GM19395 (cell line): ENCODE results near the gene WDR91.

Experiments
- ATAC-seq: cut with Tn5 transposase; IDR thresholded peaks from one replicate; pipeline ENCODE4 v1.9.1; 2021; ENCODE audit warnings: mild to moderate bottlenecking, moderate library complexity; ENCODE audit not compliant: unreplicated experiment

Gene WDR91

DNA sequence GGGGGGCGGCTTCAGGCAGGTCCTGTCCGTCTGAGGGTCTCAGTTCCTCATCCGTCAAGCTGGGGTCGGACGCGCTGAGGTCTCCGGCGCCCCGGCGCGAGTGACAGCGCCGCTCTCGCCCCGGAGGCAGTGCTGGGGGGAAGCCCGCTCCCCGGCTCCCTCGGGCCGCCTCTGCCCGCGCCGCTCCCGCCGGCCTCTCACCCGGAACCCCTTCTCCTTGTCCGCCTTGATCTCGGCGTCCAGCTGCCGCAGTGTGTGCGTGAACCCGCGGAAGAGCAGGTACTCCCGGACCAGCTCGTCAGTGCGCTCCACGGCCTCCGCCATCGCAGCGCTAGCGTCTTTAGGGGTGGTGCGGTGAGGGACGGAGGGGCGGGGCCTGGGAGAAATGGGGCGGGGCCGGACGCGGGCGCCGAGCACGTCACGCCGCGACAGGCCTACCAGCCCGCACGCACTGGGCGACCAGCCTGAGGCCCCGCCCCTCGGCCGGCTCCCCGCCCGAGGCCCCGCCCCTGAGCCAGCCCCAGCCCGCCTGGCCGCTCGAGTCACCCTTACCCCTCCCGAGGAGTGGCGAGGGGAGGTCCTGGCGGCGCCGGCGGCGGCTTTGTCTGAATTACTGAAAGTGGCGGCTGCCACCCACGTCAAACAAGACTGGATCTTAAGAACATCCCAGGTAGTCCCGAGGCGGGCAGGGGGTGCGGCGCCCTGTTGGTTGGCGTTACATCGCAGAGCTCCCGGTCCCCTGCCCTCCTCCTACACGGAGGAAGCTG is at the start of gene WDR91:
Gene WDR91, minus strand, starts transcription at position 348 of the 767 bp plus-strand sequence. Its CDS starts 24 bp downstream, at position 324.
- ATAC-seq = peak; percentile 78

DNA sequence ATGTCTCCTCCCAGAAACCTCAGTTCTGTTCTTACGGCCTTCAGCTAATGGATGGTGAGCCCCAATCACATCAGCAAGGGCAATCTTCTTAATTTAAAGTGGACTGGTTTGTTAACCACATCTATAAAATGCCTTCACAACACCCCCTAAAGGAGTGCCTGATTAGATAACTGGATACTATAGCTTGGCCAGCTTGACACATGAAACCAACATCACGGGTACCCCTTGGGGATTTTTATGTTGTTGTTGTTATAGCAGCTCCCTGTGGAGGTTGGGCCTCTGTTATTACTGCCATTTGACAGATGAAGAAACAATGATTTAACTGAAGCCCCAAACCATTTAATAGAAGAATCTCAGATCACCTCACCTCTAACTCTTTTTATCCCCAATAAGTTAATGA is 49.1 kb upstream of the WDR91 start:
- no peak for ATAC-seq

DNA sequence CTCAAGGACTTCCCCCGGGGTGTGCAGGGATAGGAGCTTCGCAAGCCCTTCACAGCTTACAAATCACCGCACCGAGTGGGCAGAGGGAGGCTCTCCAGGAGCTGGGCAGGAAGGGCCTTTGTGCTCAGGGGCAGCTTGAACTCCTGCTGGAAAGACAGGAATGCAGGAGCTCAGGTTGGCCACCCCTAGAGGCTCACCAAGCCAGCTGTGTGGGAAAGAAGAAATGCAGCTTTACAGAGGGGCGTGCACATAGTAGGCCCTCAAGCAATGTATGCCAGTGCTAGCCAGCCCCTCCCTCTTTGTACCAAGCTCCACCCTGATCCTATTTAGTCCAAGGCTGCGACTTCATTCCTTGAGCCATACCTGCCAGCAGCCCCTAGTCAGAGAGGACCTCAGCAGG is 48.4 kb upstream of the WDR91 start:
- ATAC-seq = no peak

DNA sequence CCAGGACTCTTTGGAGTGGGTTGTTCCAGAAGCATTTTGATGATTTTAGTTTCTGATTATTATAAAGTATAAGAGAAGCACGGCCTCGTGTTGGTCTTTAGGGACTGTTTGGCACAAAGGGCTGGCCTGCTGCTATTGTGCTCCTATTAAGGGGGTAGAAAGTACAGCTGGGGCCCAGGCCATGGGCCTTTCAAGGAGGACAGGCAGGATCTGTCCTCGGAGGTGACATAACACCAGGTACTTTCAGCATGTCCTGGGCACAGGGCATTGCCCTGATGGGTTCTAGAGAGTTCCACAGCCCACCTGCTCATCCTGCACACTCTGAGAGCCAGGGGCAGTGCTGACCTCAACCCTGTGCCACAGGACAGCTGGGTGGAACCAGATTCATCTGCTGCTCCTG is 47.3 kb upstream of the WDR91 start:
- ATAC-seq = no peak

DNA sequence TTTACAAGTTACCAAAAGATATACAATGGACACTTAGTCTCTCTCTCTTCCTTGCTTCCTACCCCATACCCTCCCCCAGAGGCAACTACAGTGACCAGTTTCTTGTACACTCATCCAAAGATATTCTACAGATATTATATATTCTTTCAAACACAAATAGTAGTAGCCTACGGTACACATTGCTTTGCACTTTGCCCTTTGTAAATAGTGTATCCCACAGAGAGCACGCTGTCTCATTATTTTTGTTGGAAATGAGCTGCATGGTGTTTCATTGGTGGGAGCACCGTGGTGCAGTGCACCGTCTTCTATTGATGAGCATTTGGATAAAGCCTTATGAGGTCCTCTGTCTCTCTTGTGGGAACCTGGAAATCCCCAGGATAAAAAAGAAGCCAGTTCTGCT is 46.5 kb upstream of the WDR91 start:
- ATAC-seq = no peak

DNA sequence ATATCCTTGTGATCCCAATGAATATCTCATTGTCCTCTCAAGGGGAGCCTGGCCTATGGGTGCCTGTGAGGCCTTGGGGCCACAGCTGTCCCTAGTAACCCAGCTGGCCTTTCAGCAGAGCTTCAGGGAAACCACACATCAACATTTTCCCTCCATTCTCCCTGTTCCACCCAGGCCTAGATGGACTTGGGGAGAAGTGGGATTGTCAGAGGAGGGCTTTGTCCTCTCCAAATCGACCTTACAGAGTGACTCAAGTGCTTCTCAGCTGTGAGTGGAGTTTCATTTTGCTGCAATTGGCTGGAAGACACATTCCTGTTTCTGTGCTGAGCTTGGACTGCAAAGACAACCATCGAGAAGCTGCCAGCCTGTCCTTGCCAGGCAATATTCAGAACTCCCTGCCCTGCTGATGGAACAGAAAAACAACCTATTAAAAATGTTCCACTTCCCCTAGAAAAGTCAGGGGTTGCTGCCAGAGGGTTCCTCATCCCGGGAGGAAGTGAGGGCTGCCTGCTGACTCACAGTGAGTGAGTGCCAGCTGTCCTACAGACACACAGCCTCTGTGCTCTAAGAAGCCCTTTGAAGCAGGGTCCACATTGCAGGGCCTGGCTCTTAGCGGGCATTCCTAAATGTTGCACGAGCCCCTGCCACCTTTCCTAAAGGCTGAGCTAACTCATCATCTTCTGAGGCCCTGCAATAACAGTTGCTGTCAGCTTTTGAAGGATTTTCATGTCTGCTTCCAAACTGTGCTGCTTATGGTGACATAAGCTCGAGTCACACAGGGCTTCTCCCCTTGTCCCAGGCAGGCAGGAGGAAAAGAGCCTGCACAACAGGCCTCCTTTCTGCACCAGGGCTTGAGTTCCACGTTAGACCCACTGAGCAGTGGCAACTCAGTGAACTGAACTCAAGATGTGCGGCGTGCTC is 42.8 kb upstream of the WDR91 start:
- ATAC-seq = no peak

DNA sequence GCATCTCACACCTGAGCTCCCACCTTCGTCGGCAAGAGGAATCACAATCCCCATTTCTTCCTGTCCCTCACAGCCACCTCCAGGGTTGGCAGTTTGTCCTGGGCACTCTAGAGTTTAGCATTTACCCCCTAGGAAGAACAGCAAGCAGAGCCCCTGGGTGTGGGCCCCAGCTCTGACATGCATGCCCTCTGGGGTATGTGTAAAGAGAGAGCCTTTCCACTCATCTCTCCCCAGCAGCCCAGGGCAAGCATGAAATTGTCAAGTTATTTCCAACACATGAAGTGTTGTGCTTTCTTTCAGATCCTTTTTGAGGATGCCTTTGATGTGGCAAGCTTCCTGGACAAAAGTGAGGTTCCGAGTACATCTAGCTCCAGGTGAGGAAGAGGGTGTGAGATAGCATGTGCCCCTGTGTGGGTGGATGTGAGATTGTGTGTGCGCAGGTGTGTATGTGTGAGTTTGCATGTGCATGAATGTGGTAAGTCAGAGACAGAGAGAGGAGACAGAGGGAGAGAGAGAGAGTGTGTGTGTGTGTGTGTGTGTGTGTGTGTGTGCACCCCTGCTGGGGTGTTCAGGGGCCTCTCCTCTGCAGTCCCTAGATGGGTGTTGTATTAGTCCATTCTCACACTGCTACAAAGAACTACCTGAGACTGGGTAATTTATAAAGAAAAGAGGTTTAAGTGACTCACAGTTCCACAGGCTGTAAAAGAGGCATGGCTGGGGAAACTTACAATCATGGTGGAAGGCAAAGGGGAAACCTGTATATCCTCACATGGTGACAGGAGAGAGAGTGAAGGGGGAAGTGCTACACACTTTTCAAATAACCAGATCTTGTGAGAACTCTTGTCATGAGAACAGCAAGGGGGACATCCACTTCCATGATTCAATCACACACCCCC is 40.4 kb upstream of the WDR91 start:
- ATAC-seq = no peak

DNA sequence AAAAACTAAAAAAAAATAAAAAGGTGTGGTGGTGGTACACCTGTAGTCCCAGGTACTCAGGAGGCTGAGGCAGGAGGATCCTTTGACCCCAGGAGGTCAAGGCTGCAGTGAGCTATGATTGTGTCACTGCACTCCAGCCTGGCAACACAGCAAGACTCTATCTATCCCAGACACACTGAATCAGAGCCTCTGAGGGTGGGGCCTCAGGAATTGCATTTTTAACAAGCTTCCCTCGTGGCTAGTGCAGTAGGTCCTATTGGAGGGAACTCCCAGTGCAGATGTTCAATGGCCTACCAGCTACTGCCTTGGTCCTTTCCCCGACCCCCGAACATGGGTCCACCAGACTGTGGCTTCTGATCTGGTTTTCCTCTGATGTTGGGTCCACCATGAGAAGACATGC is 37.2 kb upstream of the WDR91 start:
- ATAC-seq = no peak

DNA sequence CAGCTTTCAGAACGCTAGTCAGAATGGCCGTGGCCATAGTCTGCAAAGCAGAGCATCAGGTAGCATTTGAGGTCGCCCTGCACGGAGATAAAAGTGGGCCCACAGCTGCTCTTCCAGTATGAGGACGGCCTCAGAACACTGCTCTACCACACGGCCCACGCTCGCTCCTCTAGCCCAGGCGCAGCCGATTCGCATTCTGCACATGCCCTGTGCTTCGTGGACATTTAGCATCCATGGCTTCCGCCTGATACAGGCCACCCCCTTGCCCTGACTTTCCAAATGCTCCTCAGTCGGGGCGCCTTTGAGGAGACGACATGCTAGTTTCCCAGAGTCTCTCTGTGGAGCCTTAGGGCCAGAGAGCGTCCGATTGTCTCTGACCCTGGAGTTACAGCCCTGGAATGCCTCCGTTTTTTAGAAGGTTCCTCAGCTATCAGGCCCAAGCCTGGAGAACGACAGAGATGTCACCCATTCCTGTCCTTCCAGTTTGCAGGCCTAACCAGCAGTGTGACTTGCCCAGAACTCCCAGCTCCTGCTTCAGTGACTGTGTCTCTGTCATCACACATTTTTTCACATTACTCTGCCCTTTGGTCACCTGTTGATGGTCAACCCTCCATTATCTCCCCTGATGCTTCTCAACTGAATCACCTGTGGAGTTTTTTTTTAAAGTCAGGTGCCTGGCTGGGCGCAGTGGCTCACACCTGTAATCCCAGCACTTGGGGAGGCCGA is 36.6 kb upstream of the WDR91 start:
- no peak for ATAC-seq

DNA sequence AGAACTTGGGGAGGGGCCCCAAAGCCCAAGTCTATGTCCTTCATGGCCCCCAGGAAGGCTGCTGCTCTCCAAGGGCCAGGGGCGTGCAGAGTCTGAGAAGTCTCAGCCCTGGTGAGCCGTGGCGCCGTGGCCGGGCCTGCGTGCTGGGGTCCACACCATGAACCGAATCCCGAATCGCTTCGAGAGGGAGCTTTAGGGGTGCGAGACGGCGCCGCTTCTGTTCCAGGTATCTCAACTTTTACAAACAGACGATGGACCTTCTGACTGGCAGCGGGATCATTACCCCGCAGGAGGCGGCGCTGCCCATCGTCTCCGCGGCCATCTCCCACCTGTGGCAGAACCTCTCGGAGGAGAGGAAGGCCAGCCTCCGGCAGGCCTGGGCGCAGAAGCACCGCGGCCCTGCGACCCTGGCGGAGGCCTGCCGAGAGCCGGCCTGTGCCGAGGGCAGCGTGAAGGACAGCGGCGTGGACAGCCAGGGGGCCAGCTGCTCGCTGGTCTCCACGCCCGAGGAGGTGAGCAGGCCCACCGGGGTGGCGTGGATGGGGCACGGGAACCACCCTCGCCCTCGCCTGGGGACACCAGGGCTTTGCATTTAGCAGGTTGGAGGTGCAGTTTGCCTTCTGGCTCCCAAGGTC is 35.0 kb upstream of the WDR91 start:
- no peak for ATAC-seq

DNA sequence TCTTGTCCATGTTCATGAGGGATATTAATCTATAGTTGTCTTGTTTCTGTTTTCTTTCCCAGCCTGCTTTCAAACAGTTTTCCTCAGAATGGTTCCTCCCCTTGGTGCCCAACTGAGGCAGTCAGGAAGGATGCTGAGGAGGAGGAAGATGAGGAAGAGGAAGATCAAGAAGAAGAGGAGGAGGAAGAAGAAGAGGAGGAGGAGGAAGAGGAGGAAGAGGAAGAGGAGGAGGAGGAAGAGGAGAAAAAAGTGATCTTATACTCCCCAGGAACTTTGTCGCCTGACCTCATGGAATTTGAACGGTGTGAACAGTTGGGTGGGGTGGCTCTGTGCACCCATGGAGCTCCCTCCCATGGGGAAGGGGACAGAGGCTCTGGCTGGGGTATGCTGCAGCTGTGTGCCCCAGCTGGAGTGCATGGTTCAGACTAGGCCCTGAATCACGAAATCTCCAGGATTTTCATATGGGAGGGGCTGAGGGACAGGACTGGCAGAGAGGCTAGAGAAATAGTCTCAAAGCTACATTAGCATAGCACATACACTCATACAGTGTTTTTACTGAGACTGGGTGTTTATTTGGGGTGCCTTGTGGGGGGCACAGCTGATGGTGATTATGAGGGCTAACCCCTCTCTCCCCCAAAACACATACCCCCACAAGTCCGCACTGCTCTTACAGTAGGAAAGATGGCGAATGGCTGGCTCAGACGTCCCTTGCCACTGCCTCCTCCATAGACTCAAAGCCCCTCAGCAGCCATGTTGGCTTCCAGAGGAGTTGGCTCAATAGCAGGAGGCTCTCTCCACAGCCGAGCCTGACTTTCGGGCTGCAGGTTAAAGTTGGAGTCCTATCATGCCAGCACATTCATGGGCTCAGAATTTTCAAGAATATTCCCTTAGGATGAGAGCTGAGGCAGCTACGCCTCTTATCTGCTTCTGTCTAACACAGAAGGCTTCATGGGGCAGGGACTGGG is 34.2 kb upstream of the WDR91 start:
- ATAC-seq = no peak

DNA sequence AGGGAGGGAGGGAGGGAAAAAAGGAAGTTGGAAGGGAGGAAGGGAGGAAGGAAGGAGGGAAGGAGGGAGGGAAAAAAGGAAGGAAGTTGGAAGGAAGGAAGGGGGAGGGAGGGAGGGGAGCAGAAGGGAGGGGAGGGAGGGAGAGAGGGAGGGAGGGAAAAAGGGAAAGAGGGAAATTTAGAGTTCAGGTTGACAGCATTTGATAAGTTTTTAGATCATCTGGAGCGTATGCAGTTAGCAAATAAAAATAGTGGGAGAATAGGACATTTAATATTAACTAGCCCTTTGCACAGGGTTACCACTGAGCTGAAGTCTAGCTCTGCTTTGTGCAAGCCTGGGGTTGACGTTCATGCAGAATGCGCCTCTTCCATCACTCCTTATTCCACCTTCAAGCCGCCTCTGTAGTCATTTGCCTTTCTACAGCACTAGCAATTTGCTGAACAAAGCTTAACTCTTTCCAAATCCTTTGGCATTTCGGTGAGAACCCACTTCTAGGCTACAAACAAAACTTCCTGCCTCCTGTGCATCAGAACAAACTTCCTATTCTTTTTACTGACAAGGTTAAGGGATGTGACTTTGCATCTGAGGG is 30.9 kb upstream of the WDR91 start:
- ATAC-seq = no peak

DNA sequence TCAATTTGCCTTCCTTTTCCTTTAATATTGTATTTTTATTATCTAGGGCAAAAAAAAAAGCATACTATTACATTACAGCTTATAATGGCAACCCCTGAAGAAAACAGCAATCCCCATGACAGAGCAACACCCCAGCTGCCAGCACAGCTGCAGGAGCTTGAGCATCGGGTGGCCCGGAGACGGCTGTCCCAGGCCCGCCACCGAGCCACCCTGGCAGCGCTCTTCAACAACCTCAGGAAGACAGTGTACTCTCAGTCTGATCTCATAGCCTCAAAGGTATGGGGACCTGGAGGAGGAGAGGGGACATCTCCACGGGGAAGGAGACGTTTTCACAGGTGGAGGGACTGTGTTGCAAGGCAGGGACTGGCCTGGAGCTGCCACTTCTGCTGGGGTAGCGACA is 29.1 kb upstream of the WDR91 start:
- no peak for ATAC-seq

DNA sequence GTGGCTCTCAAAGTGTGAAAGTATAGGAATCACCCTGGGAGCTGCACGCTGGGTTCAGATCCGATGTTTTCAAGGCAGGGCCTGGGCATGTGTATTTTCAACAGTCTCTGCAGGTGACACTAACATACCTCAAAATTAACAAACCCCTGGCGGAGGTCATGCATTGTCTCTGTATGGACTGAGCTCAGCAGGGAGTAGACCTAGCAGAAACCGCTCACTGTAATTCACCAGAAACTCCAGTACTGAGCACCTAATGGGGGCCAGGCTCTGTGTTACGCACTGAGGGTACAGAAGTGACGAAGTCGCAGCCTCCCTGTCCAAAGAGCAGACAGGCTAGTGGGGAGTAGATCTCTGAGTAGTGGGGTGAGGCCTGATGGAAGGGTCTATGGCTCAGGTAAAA is 27.9 kb upstream of the WDR91 start:
- ATAC-seq = no peak

DNA sequence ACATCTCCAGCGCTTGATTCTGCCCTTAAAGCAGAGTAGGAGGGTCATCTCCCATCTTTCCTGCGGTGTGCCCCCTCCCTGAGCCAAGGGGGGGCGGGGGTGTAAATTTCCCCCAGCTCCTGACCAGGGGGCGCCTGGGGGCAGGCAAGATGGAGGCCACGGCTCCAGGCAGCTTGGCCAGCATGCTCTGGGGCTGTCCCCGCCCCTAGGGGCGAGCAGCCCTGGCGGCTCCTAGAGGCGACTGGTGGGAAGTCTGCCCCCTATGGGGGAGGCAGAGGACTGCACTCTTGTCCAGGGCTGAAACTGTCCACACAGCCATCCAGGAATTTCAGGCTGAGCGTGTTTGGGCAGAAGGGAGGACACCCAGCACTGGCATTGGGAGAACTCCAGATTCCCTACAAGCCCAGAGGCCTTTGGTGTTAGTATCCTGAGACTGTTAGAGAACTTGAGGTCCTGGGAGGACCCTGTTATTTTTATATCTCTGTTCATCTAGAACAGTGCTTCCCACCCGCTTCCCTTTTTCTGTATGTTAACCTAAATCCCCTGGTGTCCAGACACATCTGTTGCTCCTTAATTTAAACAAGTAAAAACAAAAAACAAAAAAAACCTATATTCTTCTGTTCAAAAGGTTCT is 26.9 kb upstream of the WDR91 start:
- ATAC-seq = no peak

DNA sequence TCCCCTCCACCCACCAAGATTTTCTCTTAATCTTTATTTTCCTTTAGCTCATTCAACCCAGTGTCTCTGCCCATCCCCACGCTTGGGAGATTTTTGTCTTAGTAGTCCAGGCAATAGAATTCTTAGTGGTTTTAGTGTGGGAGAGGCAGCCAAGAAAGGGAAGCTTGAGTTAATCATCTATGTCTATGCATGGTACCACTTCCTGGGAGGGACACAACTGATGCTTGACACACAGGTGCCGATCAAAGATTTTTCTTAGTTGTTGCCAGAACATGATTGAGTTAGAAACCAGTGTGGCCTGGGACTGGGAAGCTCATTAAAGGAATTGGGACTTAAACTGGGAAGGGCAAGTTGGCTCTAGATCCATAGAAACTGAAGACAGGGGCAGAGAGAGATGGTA is 25.4 kb upstream of the WDR91 start:
- peak; percentile 87 for ATAC-seq

DNA sequence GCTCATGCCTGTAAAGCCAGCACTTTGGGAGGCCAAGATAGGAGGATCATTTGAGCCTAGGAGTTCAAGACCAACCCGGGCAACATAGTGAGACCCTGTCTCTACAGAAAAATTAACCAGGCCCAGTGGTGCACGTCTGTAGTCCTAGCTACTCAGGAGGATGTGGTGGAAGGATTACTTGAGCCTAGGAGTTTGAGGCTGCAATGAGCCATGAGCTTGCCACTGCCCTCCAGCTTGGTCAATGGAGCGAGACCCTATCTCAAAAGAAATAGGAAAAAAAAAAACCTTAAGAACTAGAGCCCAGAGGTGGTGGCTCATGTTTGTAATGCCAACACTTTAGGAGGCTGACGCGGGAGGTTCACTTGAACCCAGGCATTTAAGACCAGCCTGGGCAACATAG is 24.5 kb upstream of the WDR91 start:
- no peak for ATAC-seq

DNA sequence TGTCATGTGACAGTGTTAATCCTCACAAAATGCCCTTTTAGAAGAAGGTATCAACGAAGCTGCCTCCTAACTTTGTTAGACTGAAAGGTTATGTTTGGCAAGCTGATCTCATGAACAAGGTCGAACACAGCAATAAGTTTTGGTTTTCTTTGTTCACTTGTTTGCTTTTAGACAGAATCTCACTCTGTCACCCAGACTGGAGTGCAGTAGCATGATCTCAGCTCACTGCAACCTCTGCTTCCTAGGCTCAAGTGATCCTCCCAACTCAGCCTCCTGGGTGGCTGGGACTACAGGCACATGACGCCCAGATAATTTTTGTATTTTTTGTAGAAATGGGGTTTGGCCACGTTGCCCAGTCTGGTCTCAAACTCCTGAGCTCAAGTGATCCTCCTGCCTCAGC is 23.4 kb upstream of the WDR91 start:
- ATAC-seq = no peak
